ENCODE data around the gene ACIN1.

DNA sequence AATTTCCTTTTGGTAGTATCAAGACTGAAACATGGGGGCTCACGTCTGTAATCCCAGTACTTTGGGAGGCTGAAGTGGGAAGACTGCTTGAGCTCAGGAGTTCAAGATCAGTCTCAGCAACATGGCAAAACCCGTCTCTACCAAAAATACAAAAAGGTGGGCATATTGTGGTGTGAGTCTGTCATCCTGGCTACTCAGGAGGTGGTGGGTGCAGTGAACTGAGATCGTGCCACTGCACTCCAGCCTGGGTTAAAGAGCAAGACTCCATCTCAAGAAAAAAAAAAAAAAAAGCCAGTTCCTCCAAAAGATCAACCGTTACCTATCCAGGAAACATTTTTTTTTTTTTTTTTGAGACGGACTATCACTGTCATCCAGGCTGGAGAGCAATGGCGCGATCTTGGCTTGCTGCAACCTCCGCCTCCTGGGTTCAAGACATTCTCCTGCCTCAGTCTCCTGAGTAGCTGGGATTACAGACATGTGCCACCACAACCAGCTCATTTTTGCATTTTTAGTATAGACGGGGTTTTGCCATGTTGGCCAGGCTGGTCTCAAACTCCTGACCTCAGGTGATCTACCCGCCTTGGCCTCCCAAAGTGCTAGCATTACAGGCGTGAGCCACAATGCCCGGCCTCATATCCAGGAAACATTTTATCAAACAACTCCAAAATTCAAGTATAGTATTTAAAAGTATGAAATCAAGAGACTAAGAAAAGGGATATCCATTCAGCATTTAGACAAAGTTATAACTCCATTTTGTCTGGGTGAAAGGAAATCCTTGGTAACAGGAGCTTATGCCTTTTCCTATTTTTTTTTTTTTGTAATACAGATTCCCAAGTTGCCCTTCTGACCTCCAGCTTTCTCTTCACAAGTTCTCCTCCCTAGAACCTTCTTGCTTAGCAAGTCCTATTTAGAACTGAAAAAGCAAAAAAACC, 3.4 kb downstream of the ACIN1 start:
- TF ChIP-seq, protein P1, sequence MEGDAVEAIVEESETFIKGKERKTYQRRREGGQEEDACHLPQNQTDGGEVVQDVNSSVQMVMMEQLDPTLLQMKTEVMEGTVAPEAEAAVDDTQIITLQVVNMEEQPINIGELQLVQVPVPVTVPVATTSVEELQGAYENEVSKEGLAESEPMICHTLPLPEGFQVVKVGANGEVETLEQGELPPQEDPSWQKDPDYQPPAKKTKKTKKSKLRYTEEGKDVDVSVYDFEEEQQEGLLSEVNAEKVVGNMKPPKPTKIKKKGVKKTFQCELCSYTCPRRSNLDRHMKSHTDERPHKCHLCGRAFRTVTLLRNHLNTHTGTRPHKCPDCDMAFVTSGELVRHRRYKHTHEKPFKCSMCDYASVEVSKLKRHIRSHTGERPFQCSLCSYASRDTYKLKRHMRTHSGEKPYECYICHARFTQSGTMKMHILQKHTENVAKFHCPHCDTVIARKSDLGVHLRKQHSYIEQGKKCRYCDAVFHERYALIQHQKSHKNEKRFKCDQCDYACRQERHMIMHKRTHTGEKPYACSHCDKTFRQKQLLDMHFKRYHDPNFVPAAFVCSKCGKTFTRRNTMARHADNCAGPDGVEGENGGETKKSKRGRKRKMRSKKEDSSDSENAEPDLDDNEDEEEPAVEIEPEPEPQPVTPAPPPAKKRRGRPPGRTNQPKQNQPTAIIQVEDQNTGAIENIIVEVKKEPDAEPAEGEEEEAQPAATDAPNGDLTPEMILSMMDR (IDR thresholded peaks at IDR 0.05) = no peak
- TF ChIP-seq POLR2AphosphoS5 (IDR thresholded peaks at IDR 0.05) = no peak

Measured in upper lobe of left lung (tissue), 4 donors.